H1 (cell line): Measurements from ENCODE around the gene HSPA6. TPM values are rescaled to one million over a fixed set of nuclear protein-coding genes. Genes with fewer than 3 reads are reported as not detected.

Experiments used
- E2F6 ChIP-seq: IDR thresholded peaks from 2 replicates; pipeline ENCODE4 v1.6.1; 2012; ENCODE audit warnings: inconsistent platforms
- polyA plus RNA-seq, 7 experiments: library from polyadenylated mRNA; depleted of rRNA in 3 of 7; stranded (reverse) in 5 of 7; unstranded in 2 of 7; fragments of >200 nt in 5 of 7; fragments of 200-250 nt in 2 of 7; gene quantifications; 1 replicate in 5 of 7; 2 replicates in 1 of 7; 4 replicates in 1 of 7; pipeline versions ENCODE4 v1.2.1 to v1.2.3, GENCODE V29; 2011 to 2013; ENCODE audit warnings: missing spikeins in 2 of 7, mixed read lengths in 2 of 7
- total RNA-seq: library from RNA; stranded (reverse); fragmentation: NEBNext Ultra II Directional; extraction: Animal tissue kit (Norgen Biotek cat#: 25700); gene quantifications from 2 replicates; pipeline ENCODE4 v1.2.1, GENCODE V29; 2021

HSPA6 gene
- total and polyA plus RNA-seq, 2 of the 8 experiments (the other 6 are each of a cell fraction or from before 2014, with no cell fraction given) = 0.06 to 0.15 TPM

GRCh38 chr1:161482610-161483009 is 41.7 kb upstream of the HSPA6 start (continued):
- no peak for TF ChIP-seq E2F6
